HG03097 (cell line): ENCODE measurements around the gene USP20.
"Not testable (repeated sequence)": the region's sequence is repeated elsewhere in the genome, so short reads cannot be mapped to it uniquely, and the experiment has no call there.

Source experiments
- ATAC-seq: cut with Tn5 transposase; IDR thresholded peaks from one replicate; pipeline ENCODE4 v1.9.1; 2021; ENCODE audit not compliant: unreplicated experiment, low FRiP score

Gene USP20

DNA sequence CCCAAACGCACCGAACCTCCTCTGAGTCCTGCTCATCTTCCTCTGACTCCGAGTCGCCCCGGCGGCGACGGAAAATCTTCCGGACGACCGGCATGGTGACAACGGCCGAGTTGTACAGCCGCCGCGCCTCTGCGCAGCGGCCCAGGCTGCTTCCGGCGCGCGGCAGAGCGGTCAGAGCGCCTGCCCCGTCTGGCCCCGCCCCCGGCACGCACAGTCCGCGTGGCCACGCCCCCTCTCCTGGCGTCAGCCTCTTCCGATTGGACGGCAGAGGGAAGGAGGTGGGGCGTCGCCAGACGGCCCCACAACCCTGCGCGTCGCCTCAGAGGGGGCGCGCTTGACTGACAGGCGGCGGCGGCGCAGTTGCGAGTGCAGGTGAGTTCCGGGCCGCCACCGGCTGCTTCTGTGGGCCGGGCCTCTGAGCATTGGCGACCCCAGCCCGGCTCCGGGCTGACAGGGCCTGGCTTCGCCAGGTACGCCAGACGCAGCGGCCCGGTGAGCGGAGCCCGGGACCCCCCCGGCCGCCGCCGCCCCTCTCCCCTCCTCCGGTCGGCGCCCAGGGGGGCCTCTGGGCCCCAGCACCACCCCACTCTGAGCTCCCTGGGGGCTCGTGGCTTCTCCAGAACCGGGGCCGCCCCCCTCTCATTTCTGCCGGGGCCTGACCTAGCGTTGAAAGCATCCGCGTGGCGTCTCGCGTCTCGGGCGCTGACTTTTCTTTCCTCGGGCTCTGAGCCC is at the start of gene USP20, which contains the start of gene C9orf78:
TSS of gene USP20 (plus strand) at position 331 of the 732 bp plus-strand sequence. CDS start 17,098 bp downstream, outside the sequence.
TSS of gene C9orf78 (minus strand) at position 148 of the 732 bp plus-strand sequence. CDS start at position 94, 54 bp downstream.
- peak; percentile 92 for ATAC-seq

DNA sequence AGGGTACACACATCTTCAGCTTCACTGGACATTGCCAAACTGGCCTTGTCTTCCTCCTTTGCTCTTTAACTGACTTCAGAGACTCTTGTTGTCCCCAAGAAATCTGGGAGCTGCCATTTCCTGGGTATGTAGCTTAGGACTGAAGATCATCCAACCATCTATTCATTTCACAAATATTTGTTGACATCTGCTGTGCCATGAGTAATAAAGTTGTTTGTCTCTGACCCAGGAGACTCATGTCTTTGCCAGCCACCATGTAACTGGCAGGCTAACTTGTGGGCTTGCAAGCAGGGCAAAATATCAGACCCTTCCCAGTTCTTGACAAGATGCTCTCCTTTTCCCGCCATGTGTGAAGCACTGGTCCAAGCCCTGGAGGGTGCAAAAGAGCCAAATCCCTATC is 49.4 kb upstream of the USP20 start:
- no peak for ATAC-seq

DNA sequence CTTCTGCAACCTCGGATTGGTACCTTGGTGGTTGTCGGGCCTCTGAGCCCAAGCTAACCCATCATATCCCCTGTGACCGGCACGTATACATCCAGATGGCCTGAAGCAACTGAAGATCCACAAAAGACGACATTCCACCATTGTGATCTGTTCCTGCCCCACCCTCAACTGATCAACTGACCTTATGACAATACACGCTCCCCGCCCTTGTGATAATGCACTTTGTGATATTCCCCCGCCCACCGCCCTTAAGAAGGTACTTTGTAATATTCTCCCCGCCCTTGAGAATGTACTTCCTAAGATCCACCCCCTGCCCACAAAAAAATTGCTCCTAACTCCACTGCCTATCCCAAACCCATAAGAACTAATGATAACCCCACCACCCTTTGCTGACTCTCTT is 48.8 kb upstream of the USP20 start:
- ATAC-seq, result no peak

DNA sequence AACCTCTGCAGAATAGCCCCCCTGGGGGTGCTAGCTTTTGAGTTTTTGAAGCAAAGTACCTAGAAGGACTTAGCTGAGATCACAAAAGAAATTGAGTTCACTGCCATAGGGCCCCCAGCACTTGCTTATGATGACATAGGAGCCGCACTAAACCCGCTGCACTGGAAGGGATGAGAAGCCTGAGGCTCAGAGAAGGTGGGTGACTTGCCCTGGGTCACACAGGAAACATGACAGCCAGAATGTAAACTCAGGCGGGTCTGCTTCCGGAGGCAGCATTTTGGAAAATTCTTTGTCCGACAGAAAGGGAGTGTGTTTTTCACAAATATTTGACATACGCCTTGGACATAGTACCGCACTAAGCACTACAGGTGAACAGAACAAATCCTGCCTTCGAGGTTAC is 40.7 kb upstream of the USP20 start:
- ATAC-seq, result no peak

DNA sequence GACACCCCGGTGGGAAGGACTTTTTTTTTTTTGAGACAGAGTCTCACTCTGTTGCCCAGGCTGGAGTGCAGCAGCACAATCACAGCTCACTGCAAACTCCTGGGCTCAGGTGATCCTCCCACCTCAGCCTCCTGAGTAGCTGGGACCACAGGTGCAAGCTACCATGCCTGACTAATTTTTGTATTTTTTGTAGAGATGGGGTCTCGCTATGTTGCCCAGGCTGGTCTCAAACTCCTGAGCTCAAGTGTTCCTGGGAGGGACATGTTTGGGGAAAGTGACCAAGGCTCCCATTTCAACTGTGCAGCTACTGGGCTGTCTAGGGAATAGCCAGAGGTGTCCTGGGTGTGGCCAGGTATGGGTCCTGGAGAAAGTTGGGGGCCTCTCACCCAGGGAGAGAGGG is 39.2 kb upstream of the USP20 start:
- not testable (repeated sequence) for ATAC-seq

DNA sequence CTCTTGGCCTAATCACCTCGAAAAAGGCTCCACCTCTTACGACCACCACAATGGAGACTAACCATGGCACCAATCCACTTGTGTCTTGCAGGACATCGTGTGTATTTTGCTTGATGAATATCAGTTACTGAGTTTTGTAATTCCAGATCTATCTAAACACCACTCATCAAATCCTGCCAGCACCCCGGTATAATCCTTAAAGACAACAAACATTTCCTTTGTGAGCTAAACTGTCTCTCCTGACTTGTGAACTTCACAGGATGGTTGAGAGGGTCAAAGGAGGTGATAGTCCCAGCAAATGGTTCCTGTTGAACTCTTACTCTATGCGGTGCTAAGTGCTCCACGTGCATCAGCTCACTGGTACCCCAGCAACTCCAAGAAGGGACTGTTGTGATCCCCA is 36.3 kb upstream of the USP20 start:
- ATAC-seq, result no peak

DNA sequence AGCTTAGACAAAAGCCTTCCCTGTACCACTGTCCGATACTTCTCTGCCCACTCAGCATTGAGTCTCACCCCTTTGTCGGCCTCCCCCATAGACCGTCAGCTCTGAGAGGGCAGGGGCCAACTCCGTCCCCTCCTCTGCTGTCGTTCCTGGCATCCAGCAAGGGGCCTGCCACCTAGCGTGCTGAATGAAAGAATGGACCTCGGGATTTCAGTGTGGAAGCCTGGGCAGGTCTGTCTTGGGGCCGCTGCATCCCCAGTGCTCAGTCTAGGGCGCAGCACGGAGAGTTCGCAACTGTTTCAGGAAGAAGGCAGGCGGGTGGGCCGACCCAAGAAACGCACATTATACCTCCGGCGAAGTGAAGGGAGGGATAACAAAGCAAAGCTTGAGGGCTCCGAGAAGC is 33.8 kb upstream of the USP20 start:
- ATAC-seq, result no peak

DNA sequence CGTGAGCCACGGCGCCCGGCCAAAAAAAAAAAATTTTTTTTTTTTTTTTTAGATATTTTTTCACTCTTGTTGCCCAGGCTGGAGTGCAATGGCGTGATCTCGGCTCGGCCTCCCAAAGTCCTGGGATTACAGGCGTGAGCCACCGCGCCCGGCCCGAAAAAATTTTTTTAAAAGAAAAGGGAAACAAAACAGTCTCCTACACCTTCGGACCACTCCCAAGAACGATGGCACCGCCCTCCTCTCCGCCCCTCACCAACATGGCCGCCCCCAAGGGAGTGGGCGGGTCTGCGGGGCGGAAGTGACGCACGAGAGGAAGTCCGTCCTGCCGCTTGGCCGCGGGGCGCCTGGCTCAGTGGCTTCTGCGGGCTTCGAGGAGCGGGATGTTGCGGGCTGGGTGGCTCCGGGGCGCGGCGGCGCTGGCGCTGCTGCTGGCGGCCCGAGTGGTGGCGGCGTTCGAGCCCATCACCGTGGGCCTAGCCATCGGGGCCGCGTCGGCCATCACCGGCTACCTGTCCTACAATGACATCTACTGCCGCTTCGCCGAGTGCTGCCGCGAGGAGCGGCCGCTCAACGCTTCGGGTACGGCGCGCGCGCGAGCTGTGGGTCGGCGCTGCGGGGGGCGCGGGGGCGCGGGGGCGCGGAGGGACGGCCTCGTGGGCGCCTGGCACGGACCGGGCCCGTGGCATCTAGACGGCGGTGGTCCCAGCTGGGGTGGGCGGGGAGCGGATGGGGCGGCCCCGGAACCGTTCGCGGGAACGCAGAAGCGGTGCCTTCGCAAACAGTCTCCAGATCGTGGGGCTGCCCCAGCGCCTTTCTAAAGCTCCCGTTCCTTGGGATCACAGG is 32.2 kb upstream of the USP20 start, which contains the start of gene TOR1B:
TSS of gene TOR1B (plus strand) at position 352 of the 843 bp plus-strand sequence. CDS start at position 381, 29 bp downstream.
- peak; percentile 87 for ATAC-seq

DNA sequence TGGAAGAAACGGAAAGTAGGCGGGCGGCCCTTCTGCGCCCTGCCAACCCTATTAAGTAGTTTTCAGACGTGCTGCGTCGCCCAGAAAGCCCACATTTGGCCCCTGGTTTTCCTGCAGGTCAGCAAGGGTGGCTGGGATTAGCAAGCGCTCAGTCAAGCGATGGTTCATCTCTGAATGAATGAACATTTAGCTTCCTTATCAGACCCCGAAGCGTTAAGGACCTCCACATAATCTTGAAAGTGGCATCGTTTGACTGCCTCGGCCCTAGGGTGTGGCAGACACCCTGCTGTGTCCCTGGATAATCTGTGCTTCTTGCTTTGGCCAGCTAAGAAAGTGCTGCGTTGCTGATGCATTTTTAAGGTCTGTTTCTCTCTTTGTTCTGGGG is 31.6 kb upstream of the USP20 start:
- no peak for ATAC-seq

DNA sequence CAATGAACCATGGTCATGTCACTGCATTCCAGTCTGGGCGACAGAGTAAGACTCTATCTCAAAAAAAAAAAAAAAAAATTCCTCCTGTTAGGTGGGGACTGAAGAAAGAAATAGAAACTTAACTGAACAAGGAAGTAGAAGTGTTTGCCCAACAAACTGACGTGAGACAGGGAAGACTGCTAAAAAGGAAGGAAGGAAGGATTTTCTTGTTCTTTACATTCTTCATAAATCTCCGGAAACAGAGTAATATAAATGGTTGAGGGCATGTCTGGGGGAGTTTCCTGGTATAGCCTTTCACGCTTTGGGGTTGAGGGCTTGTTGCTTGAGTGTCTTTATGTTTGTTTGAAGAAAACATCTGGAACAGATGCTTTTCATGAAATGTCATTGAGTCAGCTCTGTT is 29.2 kb upstream of the USP20 start:
- no peak for ATAC-seq

DNA sequence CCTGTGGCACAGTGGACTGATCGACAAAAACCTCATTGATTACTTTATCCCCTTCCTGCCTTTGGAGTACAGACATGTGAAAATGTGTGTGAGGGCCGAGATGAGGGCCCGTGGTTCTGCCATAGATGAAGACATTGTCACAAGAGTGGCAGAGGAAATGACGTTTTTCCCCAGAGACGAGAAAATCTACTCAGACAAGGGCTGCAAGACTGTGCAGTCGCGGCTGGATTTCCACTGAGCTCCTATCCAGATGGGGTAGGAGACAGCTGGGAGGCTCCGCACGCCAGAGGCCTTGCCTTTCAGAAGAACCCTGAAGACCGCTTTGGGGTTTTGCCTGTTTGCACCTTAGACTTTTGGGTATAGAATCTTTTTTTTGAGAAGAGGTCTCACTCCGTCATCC is 25.9 kb upstream of the USP20 start:
- no peak for ATAC-seq

DNA sequence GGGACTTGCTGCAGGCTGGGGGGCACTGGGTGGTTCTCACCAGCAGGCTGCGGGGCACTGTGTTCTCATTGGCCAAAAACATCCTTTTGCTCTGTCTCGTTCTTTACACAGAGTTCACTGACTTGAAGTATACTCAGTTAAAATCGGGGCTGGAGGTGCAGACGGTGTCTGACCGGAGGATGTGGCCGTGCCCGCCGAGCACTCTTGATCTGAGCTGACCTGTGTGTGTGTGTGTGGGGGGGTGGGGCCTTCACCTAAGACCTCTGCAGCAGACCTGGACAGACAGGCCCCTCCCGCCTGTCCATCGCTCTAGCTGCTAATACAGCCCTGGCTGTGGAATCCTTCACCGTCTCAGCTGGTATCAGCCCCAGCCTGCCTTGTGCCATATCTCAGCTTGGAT is 25.1 kb upstream of the USP20 start:
- ATAC-seq, result no peak

DNA sequence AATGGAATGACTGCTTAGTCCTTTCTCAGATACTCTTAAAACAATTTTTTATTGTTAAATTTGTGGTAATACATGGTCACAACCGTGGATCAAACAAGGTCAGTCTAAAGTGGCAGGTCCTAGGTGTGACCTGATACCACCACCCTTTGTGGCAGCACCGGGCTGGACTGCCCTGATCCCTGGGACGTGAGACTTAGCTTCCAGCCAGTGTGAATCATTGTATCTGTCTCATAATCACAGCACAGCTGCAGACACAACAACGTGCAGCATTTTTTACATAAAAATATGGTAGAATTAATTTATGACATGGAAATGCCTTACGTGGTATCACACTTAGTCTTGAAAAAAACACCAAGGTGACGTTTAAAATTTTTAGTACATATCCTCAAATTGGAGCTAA is 24.5 kb upstream of the USP20 start:
- no peak for ATAC-seq

DNA sequence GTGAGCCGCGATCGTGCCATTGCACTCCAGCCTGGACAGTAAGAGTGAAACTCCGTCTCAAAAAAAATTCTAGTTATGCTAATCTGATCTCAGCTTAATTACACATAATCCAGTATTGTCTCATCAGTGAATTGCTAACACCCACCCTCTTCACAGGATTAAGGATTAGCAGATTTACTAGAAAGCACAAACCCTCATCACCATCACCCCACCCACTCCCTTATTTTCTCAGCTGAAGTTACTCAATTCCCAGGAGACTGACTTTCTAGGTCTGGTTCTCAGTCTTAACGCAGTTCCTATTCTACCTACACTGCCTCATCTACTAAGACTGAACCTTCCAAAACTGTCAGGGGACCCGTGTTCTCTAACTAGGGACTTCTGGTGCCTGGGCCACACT is 23.3 kb upstream of the USP20 start:
- ATAC-seq, result no peak

DNA sequence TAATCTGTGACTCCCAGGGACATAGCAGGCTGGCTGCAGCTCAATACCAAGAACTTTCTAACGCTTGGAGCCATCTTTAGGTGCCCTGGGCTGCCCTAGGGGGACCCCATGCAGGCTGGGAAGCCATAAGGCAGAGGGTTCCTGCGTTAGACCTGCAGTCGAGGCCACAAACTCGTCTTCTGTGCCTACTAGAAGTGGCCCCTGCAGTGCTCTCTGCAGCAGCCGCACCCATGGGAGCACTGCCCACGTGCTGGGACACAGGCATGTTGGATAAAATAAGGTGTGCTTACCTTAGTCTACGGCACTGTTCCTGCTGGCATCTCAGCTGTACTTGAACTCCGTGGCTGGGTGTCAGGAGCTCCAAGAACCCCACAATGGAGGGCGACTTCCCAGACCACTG is 22.9 kb upstream of the USP20 start:
- no peak for ATAC-seq

DNA sequence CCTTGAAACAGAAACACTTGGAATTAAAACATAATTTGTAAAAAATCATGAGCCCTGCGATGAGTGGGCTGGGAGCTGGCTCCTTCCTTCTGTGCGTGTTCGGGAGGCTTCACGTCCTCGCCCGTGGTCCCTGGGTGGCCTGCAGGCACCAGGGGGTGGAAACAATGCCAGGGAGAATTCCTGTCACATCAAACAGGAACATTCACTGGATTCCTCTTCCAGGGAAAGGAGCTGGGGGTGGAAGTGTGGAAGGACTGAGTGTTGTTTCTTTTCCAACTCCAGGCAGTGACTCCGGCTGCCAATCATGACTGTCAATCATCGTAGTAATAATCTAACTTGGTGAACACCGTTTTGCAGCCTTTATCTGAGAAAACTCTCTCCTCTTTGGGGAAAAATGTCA is 21.6 kb upstream of the USP20 start:
- ATAC-seq, result no peak

DNA sequence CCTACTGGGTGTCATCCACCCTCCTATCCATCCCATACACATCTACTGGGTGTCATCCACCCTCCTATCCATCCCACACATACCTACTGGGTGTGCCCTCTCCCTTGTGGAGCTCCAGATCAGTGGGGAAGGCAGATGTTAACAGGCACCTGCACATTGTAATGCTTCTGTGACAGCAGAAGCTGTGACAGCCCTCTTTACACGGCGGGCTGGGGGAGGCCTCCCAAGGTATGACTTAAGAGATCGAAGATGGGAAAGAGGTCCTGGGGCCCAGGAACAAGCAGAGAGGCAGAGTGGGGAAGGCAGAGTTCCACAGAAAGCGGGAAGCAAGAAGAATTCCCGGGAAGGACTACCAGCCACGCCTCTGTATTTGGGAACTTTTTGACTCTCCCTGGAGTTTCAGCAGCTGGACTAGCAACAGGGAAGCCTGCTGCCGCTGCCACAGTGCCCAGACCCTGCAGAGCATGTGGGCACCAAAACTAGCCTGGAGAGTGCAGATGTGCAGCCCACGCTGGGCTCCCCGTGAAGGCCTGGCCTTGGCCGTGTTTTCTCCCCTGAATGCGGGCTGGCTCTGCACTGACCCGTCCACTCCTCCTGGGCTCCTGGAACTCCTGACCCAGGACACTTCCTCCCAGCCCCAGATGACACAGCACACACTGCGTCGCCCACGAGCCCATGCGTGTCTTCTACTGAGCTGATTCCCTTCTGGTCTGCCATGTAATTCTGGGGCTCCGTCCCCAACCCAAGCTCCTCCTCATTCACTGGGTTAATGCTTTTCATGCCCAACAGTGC is 20.6 kb upstream of the USP20 start:
- ATAC-seq, result no peak

DNA sequence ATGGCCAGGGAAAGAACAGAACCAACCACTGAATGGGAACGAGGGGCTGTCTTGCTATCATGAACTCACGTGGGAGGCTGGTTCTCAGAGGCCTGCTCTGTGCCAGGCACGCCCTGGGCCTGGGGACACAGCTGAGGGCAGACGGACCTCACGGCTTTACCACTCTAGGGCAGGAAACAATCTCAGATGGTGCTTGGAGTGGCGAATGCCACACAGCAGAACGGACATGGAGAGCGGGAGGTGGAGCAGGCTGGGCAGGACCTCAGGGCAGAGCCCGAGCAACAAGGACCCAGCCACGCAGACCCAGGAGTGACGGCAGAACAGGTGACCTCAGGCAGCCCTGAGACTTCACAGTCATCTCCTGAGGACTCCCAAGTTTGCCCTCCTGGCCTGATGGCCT is 20.0 kb upstream of the USP20 start:
- ATAC-seq, result no peak

DNA sequence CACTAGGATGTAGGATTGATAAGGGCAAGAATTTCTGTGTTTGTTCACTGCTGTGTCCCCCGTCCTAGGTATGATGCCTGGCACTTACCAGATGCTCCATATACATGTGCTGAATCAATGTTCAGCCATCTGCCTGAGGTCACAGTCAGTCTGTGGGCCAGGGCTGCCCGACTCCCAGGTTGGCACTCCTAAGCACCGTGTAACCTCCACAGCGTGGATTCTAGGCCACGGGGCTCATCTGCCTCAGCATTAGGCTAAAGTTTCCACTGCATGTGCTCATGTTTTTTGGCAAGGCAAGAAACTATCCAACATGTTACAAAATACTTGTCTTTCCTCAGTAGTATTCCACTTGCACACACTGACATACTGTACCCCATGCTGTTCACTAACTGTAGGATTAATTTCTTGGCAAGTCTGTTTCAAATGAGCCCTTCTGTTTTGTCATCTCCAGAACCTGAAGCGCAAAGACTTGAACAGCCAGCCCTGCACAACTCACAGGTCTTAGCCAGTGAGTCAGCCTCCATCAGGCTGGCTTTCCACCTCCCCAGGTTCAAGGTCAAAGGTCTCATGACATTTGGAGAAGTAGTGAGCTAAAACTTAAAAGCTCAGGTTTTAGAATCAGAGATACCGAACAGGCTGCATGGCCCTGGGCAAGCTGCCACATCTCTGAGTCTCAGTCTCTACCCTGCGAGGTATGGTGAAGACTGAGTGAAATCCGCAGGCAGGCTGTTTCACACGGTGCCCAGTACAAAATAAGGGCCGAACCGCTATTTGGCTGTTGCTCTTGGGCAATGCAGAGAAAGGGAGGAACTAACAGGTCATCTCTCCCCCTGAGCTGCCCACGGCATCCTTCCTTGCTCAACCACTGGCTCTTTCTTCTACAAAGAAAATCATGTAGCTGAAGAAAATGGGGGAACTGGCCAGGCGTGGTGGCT is 18.5 kb upstream of the USP20 start:
- ATAC-seq, result no peak
